NOMO-1 (cell line): ENCODE measurements around the gene CKS1B.
"Not testable (repeated sequence)": the region's sequence is repeated elsewhere in the genome, so short reads cannot be mapped to it uniquely, and the experiment has no call there.

Experiments
- DNase-seq, 2 experiments: peaks; one replicate each; lab custom pipeline; 2025; ENCODE audit not compliant: unreplicated experiment in 2 of 2; lab: John Stamatoyannopoulos, UW

CKS1B gene

GRCh38 chr1:154982897-154983648 is 8.6 kb downstream of the CKS1B start, which contains the start of gene FLAD1:
TSS of gene FLAD1 (plus strand) at chr1:154983344. CDS start at chr1:154983695, 351 bp downstream.
- DNase-seq, result peak; percentile 98 to 99

GRCh38 chr1:154983776-154984466 is 9.4 kb downstream of the CKS1B start:
- no peak for DNase-seq

GRCh38 chr1:154986736-154987135 is 12.3 kb downstream of the CKS1B start:
- DNase-seq, result not testable (repeated sequence)

- no peak for DNase-seq
These were observed 12.8 kb downstream of the CKS1B start for GRCh38 chr1:154987326-154987725.

- no peak for DNase-seq
These were observed 13.8 kb downstream of the CKS1B start for GRCh38 chr1:154988058-154988954.

GRCh38 chr1:154989195-154989860 is 14.8 kb downstream of the CKS1B start:
- no peak for DNase-seq

- DNase-seq, result no peak
These were observed 15.8 kb downstream of the CKS1B start for GRCh38 chr1:154990276-154990675.

GRCh38 chr1:154992721-154993571 is 18.5 kb downstream of the CKS1B start:
- no peak for DNase-seq

- DNase-seq, result no peak
These were observed 19.2 kb downstream of the CKS1B start, which contains the start of gene LENEP for GRCh38 chr1:154993572-154994268. TSS of gene LENEP (plus strand) at chr1:154993586. CDS start at chr1:154993608, 22 bp downstream.

GRCh38 chr1:154994269-154994587 is 19.7 kb downstream of the CKS1B start:
- no peak for DNase-seq

GRCh38 chr1:154994591-154994990 is 20.1 kb downstream of the CKS1B start:
- no peak for DNase-seq

GRCh38 chr1:154995301-154995983 is 21.0 kb downstream of the CKS1B start:
- DNase-seq, result peak in 1 of 2 experiments; percentile 20

- DNase-seq, result peak; percentile 37 to 41
These were observed 22.7 kb downstream of the CKS1B start for GRCh38 chr1:154996966-154997701.

- no peak for DNase-seq
These were observed 23.8 kb downstream of the CKS1B start for GRCh38 chr1:154998201-154998780.

GRCh38 chr1:154998818-154999570 is 24.5 kb downstream of the CKS1B start:
- peak; percentile 50 to 60 for DNase-seq

- peak in 1 of 2 experiments; percentile 26 for DNase-seq
These were observed 25.3 kb downstream of the CKS1B start for GRCh38 chr1:154999571-155000410.
